Measurements from ENCODE around the gene MDK.

The MDK gene

DNA sequence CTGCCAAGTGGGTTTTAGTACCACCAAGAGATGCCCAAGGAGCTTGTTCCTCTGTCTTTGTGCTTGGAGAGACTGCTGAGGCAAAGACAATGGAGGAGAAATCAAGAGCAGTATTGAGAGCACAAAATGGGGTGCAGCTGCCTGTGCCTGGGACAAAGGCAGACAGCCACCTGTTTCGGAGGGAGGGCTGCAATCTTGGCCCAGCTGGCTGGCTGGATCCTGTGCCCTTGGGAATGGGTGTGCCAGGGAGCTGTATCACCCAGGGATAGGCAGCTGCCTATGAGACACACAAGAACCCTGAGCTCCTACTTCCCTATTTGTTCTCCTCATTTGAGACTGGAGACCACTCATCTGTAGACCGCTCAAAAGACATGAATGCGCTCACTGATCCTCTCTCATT is 33.4 kb downstream of the MDK start:
- no peak overlapping the region for H3K27ac ChIP-seq
- TF ChIP-seq, protein P1, sequence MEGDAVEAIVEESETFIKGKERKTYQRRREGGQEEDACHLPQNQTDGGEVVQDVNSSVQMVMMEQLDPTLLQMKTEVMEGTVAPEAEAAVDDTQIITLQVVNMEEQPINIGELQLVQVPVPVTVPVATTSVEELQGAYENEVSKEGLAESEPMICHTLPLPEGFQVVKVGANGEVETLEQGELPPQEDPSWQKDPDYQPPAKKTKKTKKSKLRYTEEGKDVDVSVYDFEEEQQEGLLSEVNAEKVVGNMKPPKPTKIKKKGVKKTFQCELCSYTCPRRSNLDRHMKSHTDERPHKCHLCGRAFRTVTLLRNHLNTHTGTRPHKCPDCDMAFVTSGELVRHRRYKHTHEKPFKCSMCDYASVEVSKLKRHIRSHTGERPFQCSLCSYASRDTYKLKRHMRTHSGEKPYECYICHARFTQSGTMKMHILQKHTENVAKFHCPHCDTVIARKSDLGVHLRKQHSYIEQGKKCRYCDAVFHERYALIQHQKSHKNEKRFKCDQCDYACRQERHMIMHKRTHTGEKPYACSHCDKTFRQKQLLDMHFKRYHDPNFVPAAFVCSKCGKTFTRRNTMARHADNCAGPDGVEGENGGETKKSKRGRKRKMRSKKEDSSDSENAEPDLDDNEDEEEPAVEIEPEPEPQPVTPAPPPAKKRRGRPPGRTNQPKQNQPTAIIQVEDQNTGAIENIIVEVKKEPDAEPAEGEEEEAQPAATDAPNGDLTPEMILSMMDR (conservative IDR thresholded peaks at IDR 0.05) = no peak

DNA sequence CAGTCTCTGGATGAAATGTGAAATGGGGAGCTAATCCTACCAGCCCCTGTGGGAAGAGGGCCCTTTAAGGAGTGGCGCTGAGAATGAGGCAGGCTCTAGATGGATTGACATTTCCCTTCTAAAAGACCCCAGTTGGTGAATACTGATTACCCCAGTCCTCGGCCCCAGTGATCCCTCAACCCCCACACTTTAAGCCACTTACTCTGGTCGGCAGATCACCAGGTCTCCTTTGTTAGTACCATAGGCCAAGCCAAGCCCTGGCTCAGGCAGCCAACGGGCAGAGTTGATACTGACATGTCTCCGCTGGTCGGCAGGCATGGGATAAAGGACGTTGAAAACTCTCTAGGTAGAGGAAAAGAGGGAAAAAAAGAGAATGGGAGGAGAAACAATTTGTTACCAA is 36.2 kb downstream of the MDK start:
- H3K27ac ChIP-seq = no peak overlapping the region
- TF ChIP-seq, protein P1 (conservative IDR thresholded peaks at IDR 0.05) = no peak

DNA sequence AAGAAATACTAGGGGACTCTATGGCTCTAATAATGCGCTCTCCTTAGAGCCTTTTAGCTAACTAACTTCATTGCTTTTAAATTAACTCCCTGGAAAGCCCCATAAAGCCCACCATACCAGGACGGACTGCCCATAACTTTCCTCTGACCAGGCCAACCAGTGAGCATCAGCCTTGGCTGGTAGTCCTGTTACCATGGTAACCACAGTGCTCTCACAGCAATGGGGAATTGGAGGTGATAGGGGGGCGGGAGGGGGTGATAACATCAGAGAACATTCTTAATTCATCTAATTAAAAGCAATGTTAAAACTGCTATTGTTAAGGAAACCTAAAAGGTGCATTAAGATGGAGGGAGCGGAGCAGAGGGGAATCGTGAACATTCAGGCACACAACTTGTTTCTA is 37.3 kb downstream of the MDK start:
- H3K27ac ChIP-seq = no peak overlapping the region
- TF ChIP-seq, protein P1 (conservative IDR thresholded peaks at IDR 0.05) = no peak

DNA sequence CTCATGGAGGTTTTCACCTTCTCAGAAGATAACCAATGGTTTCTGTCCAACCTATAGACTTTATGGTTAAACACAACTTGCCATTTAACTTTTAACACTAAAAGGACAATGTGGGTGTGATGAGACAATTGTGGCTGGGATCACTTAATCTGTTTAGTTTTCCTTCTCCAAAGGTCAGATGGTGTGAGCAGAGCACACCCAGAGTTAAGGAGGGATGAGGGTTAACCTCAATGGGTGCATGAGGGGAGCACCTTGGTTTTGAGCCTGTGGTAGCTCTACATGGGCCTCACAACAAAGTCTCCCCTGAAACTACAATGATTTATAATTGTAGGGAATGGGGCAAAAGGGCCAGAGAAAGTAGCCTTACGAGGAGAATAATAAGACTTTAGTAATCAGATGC is 39.0 kb downstream of the MDK start:
- TF ChIP-seq, protein P1 (conservative IDR thresholded peaks at IDR 0.05) = no peak
- no peak overlapping the region for H3K27ac ChIP-seq

DNA sequence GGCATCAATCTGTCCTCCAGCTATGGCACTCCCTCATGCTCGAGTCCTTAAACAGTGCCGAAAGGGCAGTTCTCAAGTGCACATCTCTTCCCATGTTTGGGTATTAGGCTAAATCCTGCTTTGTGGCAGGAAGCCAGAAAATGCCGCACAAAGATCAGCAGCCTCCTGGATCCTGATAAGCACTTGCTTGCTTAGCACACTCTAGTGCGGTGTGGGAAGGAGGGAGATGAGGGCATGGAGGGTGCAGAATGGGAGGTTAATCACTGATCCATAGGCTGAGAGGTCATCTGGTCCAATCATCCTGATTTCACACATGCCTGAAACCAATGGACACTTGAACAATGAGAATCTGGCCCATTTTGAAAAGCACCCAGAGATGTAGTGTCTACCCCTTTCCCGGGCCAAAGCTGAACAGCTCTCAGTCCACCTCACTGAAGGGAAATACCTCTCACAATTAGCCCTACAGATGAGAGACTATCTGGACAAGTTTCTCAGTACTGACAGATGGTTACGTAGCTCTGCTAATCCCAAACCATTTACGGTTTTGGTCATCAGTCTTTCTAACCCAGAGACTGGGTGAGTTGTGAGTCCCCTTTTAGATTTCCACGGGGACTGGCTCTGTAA is 39.9 kb downstream of the MDK start:
- no peak overlapping the region for H3K27ac ChIP-seq
- TF ChIP-seq, protein P1 (conservative IDR thresholded peaks at IDR 0.05) = no peak

DNA sequence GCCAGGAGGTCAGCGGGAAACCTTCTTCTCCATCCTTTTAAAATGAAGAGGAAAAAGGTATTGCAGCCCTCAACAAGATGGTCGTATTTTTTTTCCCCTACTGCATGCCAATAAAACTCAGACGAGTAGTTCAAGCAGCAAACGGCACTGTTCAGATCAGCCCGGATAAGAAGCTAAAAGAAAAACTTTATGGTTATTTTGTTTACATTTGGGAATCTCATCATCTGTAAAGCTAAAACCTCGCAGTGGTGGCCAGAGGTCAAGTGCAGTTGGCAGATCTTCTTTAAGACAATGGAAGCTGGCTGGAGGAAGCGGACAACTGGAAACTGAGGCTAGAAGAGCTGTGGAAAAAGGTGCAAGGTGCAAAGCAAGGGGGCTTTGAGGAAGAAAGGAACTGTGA is 41.1 kb downstream of the MDK start:
- TF ChIP-seq, protein P1 (conservative IDR thresholded peaks at IDR 0.05) = no peak
- H3K27ac ChIP-seq = peak overlapping the region; percentile 27

DNA sequence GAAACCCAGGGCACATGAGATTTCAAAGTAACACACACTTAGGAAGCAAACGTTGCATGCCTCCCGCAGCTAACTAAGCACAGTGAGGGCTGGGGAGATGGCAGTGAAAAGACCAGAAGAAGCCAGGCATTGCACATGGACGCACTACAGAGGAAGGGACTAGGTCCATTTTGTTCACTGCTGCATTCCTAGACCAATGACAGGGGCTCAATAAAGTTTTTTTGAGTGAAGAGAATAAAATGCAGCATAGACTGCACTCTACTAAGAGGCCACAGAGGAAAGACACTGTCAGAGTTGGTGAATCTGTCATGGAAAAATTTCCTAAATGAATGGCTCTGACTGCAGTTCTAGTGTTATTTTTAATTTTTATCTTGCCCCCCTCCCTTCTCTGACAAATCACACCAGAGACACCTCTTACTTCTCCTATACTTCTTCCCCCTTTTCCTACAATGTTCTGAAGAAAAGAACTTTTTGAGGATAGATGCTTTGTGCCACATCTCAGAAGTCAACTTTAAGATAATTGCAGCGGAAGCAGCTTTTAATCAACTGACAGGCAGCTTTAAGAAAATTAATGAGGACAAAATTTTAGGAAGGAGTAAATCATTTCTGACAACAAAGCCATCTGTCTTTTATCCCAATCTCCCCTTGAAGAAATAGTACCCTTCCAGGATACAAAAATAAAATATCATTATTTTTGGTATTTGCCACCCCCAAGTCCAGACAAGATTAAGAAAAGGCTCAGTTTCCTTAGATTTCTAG is 44.9 kb downstream of the MDK start:
- TF ChIP-seq, protein P1 (conservative IDR thresholded peaks at IDR 0.05) = no peak
- H3K27ac ChIP-seq = no peak overlapping the region

Measured in VCaP (cell line).